Activated T-cell treated with anti-CD3 and anti-CD28 coated beads for 1 hour (primary cell): ENCODE data around the gene FOXP1.

Experiments used
- DNase-seq: peaks from one replicate; pipeline ENCODE4 v3.0.0-alpha.2; 2020; ENCODE audit warnings: low read depth

FOXP1 gene

GRCh38 chr3:70970171-70970570, 613.4 kb downstream of the FOXP1 start:
- DNase-seq = no peak

- no peak for DNase-seq
Observed at GRCh38 chr3:70963431-70964275, 619.9 kb downstream of the FOXP1 start.

- no peak for DNase-seq
Observed at GRCh38 chr3:70959506-70960291, 623.8 kb downstream of the FOXP1 start.

- DNase-seq = no peak
Observed at GRCh38 chr3:70952033-70952747, 631.3 kb downstream of the FOXP1 start.

DNA sequence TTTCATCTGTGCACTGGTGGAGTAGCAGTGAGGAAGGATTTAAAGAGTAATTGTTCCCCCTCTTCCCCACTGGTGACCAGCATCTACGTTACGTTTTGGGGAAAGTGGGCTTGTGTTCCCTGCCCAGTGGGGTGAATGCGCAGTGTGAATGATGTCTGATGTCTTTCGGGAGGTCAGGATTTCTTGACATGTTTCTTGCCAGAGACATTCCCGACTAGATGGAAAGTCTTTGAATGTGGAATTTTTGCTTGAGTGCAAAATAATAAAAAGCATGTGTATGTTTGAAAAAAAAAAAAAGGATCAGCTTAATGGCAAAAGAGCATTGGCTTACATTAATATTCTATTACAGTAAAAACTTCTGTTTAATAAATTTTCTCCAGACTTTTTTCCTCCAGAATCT, 632.2 kb downstream of the FOXP1 start:
- DNase-seq = no peak

- no peak for DNase-seq
Observed at GRCh38 chr3:70947579-70947978, 635.9 kb downstream of the FOXP1 start.

DNA sequence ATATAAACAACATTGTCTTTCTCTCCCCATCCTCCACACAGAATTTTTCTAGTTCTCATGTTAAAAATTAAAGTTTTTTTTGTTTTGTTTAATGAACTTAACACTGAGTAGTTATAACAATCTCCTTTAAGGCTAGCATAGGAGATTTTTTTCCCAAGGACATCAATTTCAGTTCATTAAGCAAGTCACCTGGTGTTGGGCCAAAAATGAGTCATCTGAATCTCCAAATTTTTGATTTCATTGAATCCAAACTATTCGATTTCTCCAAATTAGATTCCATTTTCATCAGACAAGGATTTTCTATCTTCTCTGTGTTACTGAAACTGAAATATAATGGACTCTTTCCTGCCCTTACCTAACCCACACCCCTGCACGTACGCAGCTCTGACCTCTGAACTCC, 639.6 kb downstream of the FOXP1 start:
- DNase-seq = no peak

DNA sequence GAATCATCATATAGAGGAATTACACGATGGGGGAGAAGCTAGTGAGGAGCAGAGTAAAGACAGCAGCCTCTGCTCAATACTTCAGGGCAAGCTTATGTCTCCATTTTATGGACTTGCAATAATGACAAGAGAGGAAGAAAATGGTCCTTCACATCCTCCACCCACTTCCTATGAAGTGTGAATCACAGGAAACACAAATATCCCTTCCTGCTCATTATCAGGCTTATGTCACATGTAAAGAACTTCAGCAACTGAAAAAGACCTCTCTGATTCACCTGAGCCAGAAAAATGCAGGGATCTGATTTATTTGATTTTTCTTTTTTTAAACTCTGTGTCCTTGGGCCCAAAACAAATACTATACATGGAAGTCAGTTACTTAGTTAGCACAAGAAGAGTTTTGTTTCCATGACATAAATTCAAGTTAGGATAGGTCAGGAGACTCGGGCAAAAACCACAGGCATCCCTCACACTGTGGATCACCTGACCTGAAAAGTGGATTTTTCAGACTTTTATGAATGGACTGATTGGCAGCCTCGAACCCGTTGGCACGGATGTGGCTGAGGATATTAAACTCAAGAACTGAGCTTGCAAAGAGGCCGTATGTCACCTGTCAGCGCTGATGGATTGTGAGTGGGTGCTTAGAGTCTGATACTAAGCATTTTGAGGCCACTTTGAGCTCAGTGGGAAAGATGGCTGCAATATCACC, 650.3 kb downstream of the FOXP1 start:
- DNase-seq = no peak

DNA sequence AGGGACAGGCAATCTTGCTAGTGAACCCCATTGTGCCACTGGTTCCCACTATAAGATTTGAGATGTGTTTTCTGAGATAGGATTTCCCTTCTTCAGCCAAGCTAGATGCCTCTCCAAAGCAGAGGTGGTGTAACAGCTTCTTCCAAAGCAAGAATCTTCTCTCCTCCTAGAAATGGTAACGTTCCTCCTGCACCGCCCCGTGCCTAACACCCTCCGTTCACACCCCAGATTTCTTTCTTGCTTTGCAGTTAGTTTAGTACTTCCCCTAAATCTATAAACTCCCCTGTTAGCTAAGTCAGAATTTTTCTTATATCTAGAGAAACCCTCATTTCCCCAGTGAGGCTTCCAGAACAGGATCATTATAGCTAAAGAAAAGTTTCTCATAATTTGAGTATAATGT, 653.5 kb downstream of the FOXP1 start:
- DNase-seq = no peak

GRCh38 chr3:70927239-70927638, 656.3 kb downstream of the FOXP1 start:
- no peak for DNase-seq

DNA sequence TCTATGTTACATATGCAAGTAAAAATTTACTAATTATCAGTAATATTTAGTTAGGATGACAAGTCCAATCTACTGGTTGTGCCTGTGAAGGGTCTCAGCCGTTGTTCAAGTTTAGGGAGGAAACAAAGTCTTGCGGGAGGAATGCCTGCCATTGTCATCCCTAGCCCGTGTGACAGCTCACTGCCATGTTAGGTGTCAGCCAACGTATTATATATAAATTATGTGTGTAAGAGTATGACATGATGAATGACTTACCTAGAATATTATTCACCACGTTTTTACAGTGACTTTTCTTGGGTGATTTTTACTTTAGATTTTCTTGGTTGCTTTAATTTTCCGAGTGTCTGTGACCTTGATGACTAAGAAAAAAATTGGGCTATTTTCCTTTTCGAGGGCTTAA, 656.7 kb downstream of the FOXP1 start:
- DNase-seq = no peak

- no peak for DNase-seq
Observed at GRCh38 chr3:70919661-70920060, 663.9 kb downstream of the FOXP1 start.

DNA sequence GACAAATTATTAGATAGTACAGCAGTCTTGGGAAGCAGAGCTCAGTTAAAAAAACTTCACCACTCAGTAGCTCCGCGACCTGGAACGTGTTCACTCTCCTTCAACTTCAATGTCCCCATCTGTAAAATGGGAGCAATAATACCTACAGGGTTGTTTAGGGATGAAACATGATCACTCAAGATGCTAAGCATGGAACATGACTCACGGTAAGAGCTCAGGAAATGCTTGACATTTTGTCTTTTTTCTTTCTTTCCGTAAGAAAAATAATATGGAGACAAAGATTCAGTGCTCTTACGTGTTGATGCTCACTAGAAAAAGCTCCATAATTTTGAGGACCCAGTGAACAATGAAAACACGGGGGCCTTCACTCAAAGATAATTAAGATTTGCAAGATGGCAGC, 664.4 kb downstream of the FOXP1 start:
- no peak for DNase-seq

GRCh38 chr3:70916375-70917055, 667.0 kb downstream of the FOXP1 start:
- DNase-seq = no peak

GRCh38 chr3:70914862-70915261, 668.7 kb downstream of the FOXP1 start:
- DNase-seq = no peak

DNA sequence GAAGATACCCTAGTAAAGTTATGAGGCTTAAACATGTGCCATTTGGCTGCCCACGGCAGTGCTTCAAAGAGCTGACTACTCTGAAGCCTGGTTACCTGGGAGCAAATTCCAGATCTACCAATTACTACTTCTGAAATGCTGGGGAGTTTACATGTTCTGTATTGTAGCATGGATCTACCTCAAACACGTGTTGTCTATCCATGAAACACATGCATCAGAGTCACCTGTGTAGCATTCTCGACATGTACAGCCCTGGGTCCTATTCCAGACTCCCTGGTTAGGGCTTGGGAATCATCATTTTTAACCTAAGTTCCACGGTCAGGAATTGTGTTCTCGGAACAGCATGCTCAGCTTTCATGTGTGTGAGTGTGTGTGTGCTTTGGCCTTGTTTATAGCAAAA, 671.8 kb downstream of the FOXP1 start:
- DNase-seq = no peak

- no peak for DNase-seq
Observed at GRCh38 chr3:70905491-70905890, 678.0 kb downstream of the FOXP1 start.
